Gastroesophageal sphincter (tissue), 4 donors: ENCODE data around the gene MIB1. TPM values are rescaled to one million over a fixed set of nuclear protein-coding genes. Genes with fewer than 3 reads are reported as not detected.

Experiments
- ATAC-seq: fragments of 150-250 bp; one replicate; pipeline ENCODE4 v1.9.1; 2016; ENCODE audit warnings: mild to moderate bottlenecking, moderate library complexity
- H3K27ac ChIP-seq, 4 donors: fragments of 200-600 bp; sonication (generic) in 3 of 4; 1 replicate in 3 of 4; 2 replicates in 1 of 4; pipeline ENCODE4 v1.5.1; 2016 to 2019
- H3K27me3 ChIP-seq: fragments of 200-600 bp; sonication (generic); one replicate; pipeline ENCODE4 v1.5.1; 2019
- H3K36me3 ChIP-seq, 2 donors: fragments of 200-600 bp; sonication (generic); one replicate each; pipeline ENCODE4 v1.5.1; 2019; ENCODE audit warnings: control low read depth in 1 of 2
- H3K4me1 ChIP-seq, 3 donors: fragments of 200-600 bp; sonication (generic); 1 replicate in 2 of 3; 2 replicates in 1 of 3; pipeline ENCODE4 v1.5.1; 2016 to 2019; ENCODE audit warnings: control low read depth in 2 of 3
- H3K4me3 ChIP-seq, 2 donors: fragments of 200-600 bp; sonication (generic); one replicate each; pipeline ENCODE4 v1.5.1; 2019; ENCODE audit warnings: mild to moderate bottlenecking in 1 of 2, moderate library complexity in 1 of 2
- H3K9me3 ChIP-seq, 3 donors: fragments of 200-600 bp; sonication (generic); one replicate each; pipeline ENCODE4 v1.5.1; 2017 to 2019; ENCODE audit warnings: control low read depth in 2 of 3
- EP300 ChIP-seq: sonication (generic); formaldehyde crosslinking; IDR thresholded peaks from one replicate; pipeline ENCODE4 v1.6.1; 2017; ENCODE audit warnings: antibody characterized with exemption, mild to moderate bottlenecking
- POLR2A ChIP-seq, 2 donors: fragments of 450-650 bp; IDR thresholded peaks; one replicate each; pipeline ENCODE4 v1.6.1; 2017; ENCODE audit warnings: antibody characterized with exemption in 2 of 2, mild to moderate bottlenecking in 2 of 2, moderate library complexity in 1 of 2
- POLR2AphosphoS5 ChIP-seq: sonication (generic); formaldehyde crosslinking; IDR thresholded peaks from one replicate; pipeline ENCODE4 v1.6.1; 2017; ENCODE audit warnings: antibody characterized with exemption
- WGBS, 2 donors: methylation state at CpG; one replicate each; pipeline ENCODE4 v1.1.5; 2018; ENCODE audit warnings: low coverage in 1 of 2; 5-methylcytosine and 5-hydroxymethylcytosine counted together
- total RNA-seq, 4 donors: library from RNA; depleted of rRNA; stranded (reverse); fragments of >200 nt; gene quantifications; one replicate each; pipeline ENCODE4 v1.1.0, GENCODE V29; 2016
- TF ChIP-seq, protein P1 (sequence below), 4 experiments: fragments of 200-600 bp in 2 of 4; fragments of 450-650 bp in 2 of 4; sonication (generic) in 1 of 4; IDR thresholded peaks; one replicate each; pipeline ENCODE4 v1.5.1; 2017 to 2019; ENCODE audit warnings: antibody characterized with exemption in 4 of 4, mild to moderate bottlenecking in 2 of 4, moderate library complexity in 2 of 4

MIB1 gene
- total RNA-seq, 4 donors from 2014 or later: 43.7 to 57.7 (median 47.3) TPM

DNA sequence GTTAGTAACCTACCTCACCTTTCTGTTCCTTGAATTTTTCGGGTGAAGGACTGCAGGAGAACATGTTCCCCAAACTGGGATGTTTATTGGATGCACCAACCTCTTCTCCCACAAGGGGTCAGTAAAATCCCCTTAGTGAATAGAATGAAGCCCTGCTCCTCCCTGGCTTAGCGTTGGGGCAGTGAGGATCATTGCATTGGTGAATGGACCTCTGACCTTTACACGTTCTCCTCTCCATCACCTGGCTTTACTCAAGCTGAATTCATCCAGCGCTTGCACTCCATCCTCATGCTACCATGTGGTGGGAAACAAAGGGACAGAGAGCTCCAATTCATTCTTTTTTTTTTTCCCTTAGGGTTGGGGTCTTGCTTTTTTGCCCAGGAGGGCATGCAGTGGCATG lies 157.2 kb downstream of the MIB1 start:
- Histone ChIP-seq H3K27ac (no peak overlapping the region), H3K27me3 (no peaks in the 10 kb centered on the region), H3K36me3 (no peaks in the 10 kb centered on the region), H3K9me3 (no peaks in the 10 kb centered on the region), H3K4me1 (no peaks in the 10 kb centered on the region), H3K4me3 (no peak overlapping the region)
- TF ChIP-seq, protein P1, sequence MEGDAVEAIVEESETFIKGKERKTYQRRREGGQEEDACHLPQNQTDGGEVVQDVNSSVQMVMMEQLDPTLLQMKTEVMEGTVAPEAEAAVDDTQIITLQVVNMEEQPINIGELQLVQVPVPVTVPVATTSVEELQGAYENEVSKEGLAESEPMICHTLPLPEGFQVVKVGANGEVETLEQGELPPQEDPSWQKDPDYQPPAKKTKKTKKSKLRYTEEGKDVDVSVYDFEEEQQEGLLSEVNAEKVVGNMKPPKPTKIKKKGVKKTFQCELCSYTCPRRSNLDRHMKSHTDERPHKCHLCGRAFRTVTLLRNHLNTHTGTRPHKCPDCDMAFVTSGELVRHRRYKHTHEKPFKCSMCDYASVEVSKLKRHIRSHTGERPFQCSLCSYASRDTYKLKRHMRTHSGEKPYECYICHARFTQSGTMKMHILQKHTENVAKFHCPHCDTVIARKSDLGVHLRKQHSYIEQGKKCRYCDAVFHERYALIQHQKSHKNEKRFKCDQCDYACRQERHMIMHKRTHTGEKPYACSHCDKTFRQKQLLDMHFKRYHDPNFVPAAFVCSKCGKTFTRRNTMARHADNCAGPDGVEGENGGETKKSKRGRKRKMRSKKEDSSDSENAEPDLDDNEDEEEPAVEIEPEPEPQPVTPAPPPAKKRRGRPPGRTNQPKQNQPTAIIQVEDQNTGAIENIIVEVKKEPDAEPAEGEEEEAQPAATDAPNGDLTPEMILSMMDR (IDR thresholded peaks at IDR 0.05): peak; percentile 36 to 71 (median 42)
- no peak for TF ChIP-seq POLR2AphosphoS5
- no peak for ATAC-seq
- 5 to 24% methylated on average over 3 to 4 of the region's 4 CpGs for WGBS, 2 donors

DNA sequence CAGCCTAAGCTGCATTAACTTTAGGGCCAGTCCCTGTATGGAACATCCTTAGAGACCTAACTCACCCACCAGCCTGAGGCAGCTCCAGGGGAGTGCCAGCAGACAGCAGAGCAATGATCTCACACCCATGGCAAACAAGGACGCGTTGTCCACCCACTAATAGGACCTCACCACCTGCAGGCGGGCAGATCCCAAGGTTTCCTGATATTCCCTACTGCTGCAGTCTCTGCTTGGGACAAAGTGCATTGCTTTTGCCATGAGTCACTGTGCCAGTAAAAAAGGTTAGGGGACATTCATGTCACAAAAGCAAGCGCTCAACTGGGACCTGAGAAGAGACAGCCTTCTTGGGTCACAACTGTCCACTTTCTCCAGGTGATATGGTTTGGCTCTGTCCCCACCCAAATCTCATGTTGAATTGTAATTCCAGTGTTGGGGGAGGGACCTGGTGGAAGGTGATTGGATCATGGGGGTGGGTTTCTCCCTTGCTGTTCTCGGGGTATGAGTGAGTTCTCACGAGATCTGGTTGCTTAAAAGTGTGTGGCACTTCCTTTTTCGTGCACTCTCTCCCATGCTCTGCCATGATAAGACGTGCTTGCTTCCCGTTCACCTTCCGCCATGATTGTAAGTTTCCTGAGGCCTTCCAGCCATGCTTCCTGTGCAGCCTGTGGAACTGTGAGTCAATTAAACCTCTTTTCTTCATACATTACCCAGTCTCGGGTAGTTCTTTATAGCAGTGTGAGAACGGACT lies 160.2 kb downstream of the MIB1 start:
- Histone ChIP-seq H3K27me3 (no peaks in the 10 kb centered on the region), H3K4me3 (no peak overlapping the region), H3K4me1 (peaks cover 0 to 11% (median 0%) of the 10 kb centered on the region in 3 donors), H3K36me3 (no peaks in the 10 kb centered on the region), H3K9me3 (no peaks in the 10 kb centered on the region), H3K27ac (no peak overlapping the region)
- TF ChIP-seq, protein P1 (IDR thresholded peaks at IDR 0.05): no peak
- TF ChIP-seq POLR2AphosphoS5: no peak
- no peak for TF ChIP-seq EP300
- TF ChIP-seq POLR2A (IDR thresholded peaks at IDR 0.05): no peak
- ATAC-seq: no peak
- 86 to 100% methylated on average over 5 to 9 of the region's 12 CpGs for WGBS, 2 donors

DNA sequence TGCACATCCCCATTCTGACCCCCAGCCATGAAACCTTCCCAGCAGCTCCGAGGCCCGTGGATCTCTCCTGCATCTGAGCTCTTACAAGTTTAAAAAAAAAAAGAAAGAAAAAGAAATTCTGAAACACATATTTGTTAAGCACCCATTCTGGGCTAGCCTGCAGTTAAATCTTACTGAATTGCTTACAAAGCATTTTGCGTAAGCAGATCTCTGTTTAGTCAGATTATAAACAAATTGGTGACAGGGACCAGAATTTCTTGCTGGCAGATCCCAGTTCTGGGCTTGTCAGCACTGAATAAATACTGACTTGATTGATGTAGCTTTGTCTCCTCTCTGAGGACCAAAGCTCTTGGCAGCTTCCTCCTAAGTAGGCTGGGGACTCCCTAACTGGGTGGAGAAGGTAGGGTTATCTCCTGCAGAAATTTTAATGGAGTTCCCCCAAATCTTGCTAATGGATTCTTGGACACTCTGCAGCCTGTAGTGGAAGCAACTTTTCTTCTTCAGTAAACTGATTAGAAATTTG lies 160.9 kb downstream of the MIB1 start:
- 28 to 50% methylated on average over 1 to 3 of the region's 3 CpGs for WGBS, 2 donors
- Histone ChIP-seq H3K27ac (no peak overlapping the region), H3K4me3 (no peak overlapping the region), H3K9me3 (no peaks in the 10 kb centered on the region), H3K27me3 (no peaks in the 10 kb centered on the region), H3K36me3 (no peaks in the 10 kb centered on the region), H3K4me1 (peaks cover 0 to 11% (median 0%) of the 10 kb centered on the region in 3 donors)
- ATAC-seq: no peak
- no peak for TF ChIP-seq EP300
- TF ChIP-seq POLR2A (IDR thresholded peaks at IDR 0.05): no peak
- TF ChIP-seq, protein P1 (IDR thresholded peaks at IDR 0.05): no peak
- TF ChIP-seq POLR2AphosphoS5: no peak

DNA sequence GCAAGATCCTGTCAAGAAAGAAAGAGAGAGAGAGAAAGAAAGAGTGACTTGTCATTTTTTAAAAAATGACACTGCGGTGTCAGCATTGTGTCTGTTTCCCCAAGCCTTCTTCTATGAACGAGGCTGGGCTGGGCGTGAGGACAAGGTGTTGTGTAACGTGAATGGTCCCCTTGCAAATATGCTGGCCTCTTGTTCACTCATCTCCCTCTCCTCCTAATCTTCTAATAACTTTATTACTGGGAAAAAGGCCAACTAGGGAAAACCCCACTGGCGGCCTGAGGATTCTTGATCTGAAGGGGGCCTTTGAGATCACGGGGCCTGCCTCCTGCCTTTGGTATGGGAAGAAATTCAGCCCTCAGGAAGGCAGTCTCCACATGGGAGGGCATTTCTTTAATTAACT lies 163.1 kb downstream of the MIB1 start:
- Histone ChIP-seq H3K36me3 (no peaks in the 10 kb centered on the region), H3K4me3 (no peak overlapping the region), H3K27ac (no peak overlapping the region), H3K27me3 (no peaks in the 10 kb centered on the region), H3K4me1 (peaks cover 0 to 11% (median 0%) of the 10 kb centered on the region in 3 donors), H3K9me3 (no peaks in the 10 kb centered on the region)
- WGBS, 2 donors: 63 to 64% methylated on average over 6 of the region's 6 CpGs
- TF ChIP-seq POLR2A (IDR thresholded peaks at IDR 0.05): no peak
- TF ChIP-seq, protein P1 (IDR thresholded peaks at IDR 0.05): no peak
- TF ChIP-seq EP300: no peak
- ATAC-seq: no peak

DNA sequence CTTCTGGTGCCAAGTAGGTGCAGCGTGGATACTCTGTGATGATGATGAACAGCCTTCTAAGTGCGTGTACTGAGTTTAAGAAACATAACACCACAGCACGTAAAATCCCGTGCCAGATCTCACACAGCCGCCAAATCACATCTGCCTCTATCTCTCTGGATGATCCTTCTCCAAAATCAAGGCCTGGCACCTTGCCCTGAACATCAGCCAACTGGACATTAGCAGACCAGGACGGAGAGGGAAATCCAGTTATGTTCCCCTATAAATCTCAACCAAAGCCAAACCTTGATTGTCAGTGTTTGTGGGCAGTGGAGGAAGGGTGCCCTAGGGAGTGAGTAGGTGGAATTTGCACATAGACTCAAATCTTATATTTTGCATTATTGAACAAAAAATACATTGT lies 164.3 kb downstream of the MIB1 start:
- WGBS, 2 donors: 15 to 16% methylated on average over 5 to 6 of the region's 6 CpGs
- no peak for TF ChIP-seq POLR2A (IDR thresholded peaks at IDR 0.05)
- no peak for TF ChIP-seq POLR2AphosphoS5
- TF ChIP-seq EP300: no peak
- TF ChIP-seq, protein P1 (IDR thresholded peaks at IDR 0.05): no peak
- Histone ChIP-seq H3K36me3 (no peaks in the 10 kb centered on the region), H3K4me1 (peaks cover 0 to 11% (median 0%) of the 10 kb centered on the region in 3 donors), H3K27ac (no peak overlapping the region), H3K27me3 (no peaks in the 10 kb centered on the region), H3K9me3 (no peaks in the 10 kb centered on the region), H3K4me3 (no peak overlapping the region)
- no peak for ATAC-seq
